ENCODE data around the gene CCDC88C. TPM values are rescaled to one million over a fixed set of nuclear protein-coding genes. Genes with fewer than 3 reads are reported as not detected.

CCDC88C gene
- total RNA-seq, 2 experiments from 2014 or later = 269 to 287 TPM

- Mint-ChIP-seq H3K36me3 (ENCODE audit: low read depth) (peaks cover 57% of the 10 kb centered on the region), H3K4me3 (peak overlapping the region; percentile 70), H3K27ac (peak overlapping the region; percentile 94), H3K4me1 (ENCODE audit: low read depth) (peaks cover 81% of the 10 kb centered on the region), H3K9me3 (no peaks in the 10 kb centered on the region), H3K27me3 (no peaks in the 10 kb centered on the region)
- intact Hi-C loops (cut with DNase I, micrococcal nuclease) = loop anchor here (1.0 to 2.0 kb wide), 3 partner anchors 24 to 67 kb away; no protein-coding TSS in a partner anchor
- Histone ChIP-seq H3K4me3 (ENCODE audit: low read length) (peak overlapping the region; percentile 4), H3K4me1 (ENCODE audit: insufficient read depth, low read length) (peaks cover 81% of the 10 kb centered on the region), H3K27me3 (ENCODE audit: control insufficient read depth in 1 of 2, insufficient read depth in 2 of 2, low read length in 2 of 2) (no peaks in the 10 kb centered on the region), H3K27ac (ENCODE audit: low read depth in 1 of 2, low read length in 2 of 2) (peak overlapping the region; percentile 77 to 81), H3K36me3 (ENCODE audit: insufficient read depth, low read length) (peaks cover 39% of the 10 kb centered on the region), H3K9me3 (ENCODE audit: control insufficient read depth in 1 of 2, insufficient read depth in 1 of 2, low read length in 2 of 2) (no peaks in the 10 kb centered on the region)
- TF ChIP-seq, protein P1, sequence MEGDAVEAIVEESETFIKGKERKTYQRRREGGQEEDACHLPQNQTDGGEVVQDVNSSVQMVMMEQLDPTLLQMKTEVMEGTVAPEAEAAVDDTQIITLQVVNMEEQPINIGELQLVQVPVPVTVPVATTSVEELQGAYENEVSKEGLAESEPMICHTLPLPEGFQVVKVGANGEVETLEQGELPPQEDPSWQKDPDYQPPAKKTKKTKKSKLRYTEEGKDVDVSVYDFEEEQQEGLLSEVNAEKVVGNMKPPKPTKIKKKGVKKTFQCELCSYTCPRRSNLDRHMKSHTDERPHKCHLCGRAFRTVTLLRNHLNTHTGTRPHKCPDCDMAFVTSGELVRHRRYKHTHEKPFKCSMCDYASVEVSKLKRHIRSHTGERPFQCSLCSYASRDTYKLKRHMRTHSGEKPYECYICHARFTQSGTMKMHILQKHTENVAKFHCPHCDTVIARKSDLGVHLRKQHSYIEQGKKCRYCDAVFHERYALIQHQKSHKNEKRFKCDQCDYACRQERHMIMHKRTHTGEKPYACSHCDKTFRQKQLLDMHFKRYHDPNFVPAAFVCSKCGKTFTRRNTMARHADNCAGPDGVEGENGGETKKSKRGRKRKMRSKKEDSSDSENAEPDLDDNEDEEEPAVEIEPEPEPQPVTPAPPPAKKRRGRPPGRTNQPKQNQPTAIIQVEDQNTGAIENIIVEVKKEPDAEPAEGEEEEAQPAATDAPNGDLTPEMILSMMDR (IDR thresholded peaks at IDR 0.05) = no peak
- no peak for ATAC-seq (ENCODE audit: poor library complexity)
- CTCF ChIA-PET = interaction anchor here (0.8 to 4.5 kb wide), 8 partner anchors 13 to 78 kb away, joined by 3 to 31 read pairs (median 6); partner anchors contain the start of gene CCDC88C
- peak in 2 of 14 experiments; percentile 57 to 58 for DNase-seq
- POLR2A ChIA-PET = interaction anchor here (0.6 to 5.0 kb wide), 20 partner anchors 11 to 161 kb away, joined by 3 to 95 read pairs (median 8); partner anchors contain the start of genes CCDC88C and PPP4R3A
These were observed 68.7 kb downstream of the CCDC88C start for GRCh38 chr14:91348845-91349465.

GRCh38 chr14:91346838-91347173, 70.8 kb downstream of the CCDC88C start:
- peaks cover 71% of the 10 kb centered on the region for H3K4me1 Mint-ChIP-seq (ENCODE audit: low read depth)
- Histone ChIP-seq H3K27ac (ENCODE audit: low read depth in 1 of 2, low read length in 2 of 2) (peak overlapping the region in 1 of 2 donors; percentile 48), H3K4me1 (ENCODE audit: insufficient read depth, low read length) (peaks cover 66% of the 10 kb centered on the region), H3K27me3 (ENCODE audit: control insufficient read depth in 1 of 2, insufficient read depth in 2 of 2, low read length in 2 of 2) (no peaks in the 10 kb centered on the region), H3K9me3 (ENCODE audit: control insufficient read depth in 1 of 2, insufficient read depth in 1 of 2, low read length in 2 of 2) (no peaks in the 10 kb centered on the region), H3K4me3 (ENCODE audit: low read length) (no peak overlapping the region), H3K36me3 (ENCODE audit: insufficient read depth, low read length) (peaks cover 38% of the 10 kb centered on the region)
- intact Hi-C loops (cut with DNase I, micrococcal nuclease) = no loop called here
- TF ChIP-seq, protein P1 (IDR thresholded peaks at IDR 0.05) = no peak
- ChIA-PET POLR2A (interaction anchor here (0.9 to 1.6 kb wide), 2 partner anchors 9 to 19 kb away, joined by 3 to 4 read pairs; no protein-coding TSS in a partner anchor), CTCF (no interaction called here)
- peak overlapping the region; percentile 50 for H3K4me3 Mint-ChIP-seq
- DNase-seq (no peak), ATAC-seq (ENCODE audit: poor library complexity) (no peak)
- H3K9me3 Mint-ChIP-seq = no peaks in the 10 kb centered on the region
- peaks cover 60% of the 10 kb centered on the region for H3K36me3 Mint-ChIP-seq (ENCODE audit: low read depth)
- no peaks in the 10 kb centered on the region for H3K27me3 Mint-ChIP-seq
- peak overlapping the region; percentile 78 for H3K27ac Mint-ChIP-seq

DNA sequence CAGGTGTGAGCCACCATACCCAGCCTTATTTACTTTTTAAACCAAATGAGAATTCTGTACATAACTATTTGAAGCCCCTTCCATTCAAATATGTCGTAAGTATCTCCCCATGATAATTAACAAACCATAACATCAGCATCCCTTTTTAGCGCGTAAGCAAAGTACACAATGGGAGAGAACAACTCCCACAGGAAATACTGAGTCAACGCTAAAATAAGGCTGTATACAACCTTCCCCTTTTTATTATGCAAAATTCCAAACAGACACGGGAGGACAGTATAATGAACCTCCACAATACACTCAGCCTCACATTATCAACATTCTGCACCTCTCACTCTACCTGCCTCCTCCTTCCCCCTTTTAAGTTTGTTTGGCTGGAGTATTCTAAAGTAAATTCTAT, 73.5 kb downstream of the CCDC88C start:
- TF ChIP-seq, protein P1 (IDR thresholded peaks at IDR 0.05) = no peak
- Mint-ChIP-seq H3K4me1 (ENCODE audit: low read depth) (peaks cover 53% of the 10 kb centered on the region), H3K27me3 (no peaks in the 10 kb centered on the region), H3K9me3 (no peaks in the 10 kb centered on the region), H3K4me3 (no peak overlapping the region), H3K36me3 (ENCODE audit: low read depth) (peaks cover 71% of the 10 kb centered on the region), H3K27ac (peak overlapping the region; percentile 50)
- Histone ChIP-seq H3K36me3 (ENCODE audit: insufficient read depth, low read length) (peaks cover 62% of the 10 kb centered on the region), H3K4me1 (ENCODE audit: insufficient read depth, low read length) (peaks cover 41% of the 10 kb centered on the region), H3K9me3 (ENCODE audit: control insufficient read depth in 1 of 2, insufficient read depth in 1 of 2, low read length in 2 of 2) (no peaks in the 10 kb centered on the region), H3K4me3 (ENCODE audit: low read length) (no peak overlapping the region), H3K27me3 (ENCODE audit: control insufficient read depth in 1 of 2, insufficient read depth in 2 of 2, low read length in 2 of 2) (no peaks in the 10 kb centered on the region), H3K27ac (ENCODE audit: low read depth in 1 of 2, low read length in 2 of 2) (no peak overlapping the region)
- DNase-seq = no peak
- ChIA-PET POLR2A (no interaction called here), CTCF (no interaction called here)
- no peak for ATAC-seq (ENCODE audit: poor library complexity)
- intact Hi-C loops (cut with DNase I, micrococcal nuclease) = no loop called here
